Measurements from ENCODE around the gene RSPH10B.
"Not testable (repeated sequence)": the region's sequence is repeated elsewhere in the genome, so short reads cannot be mapped to it uniquely, and the experiment has no call there.

Gene RSPH10B

GRCh38 chr7:6007835-6008590, 37.5 kb upstream of the RSPH10B start:
- peak overlapping the region; percentile 95 for H3K9ac ChIP-seq (ENCODE audit: low read length)
- peaks cover 5 to 25% of the 10 kb centered on the region in 2 experiments for H3K36me3 ChIP-seq (ENCODE audit: control insufficient read depth in 1 of 2, insufficient read depth in 2 of 2, low read depth in 1 of 2, low read length in 2 of 2)
- H2AK5ac ChIP-seq (ENCODE audit: low read length, severe bottlenecking); H3K27ac ChIP-seq (ENCODE audit: low read length, poor library complexity, severe bottlenecking); H4K8ac ChIP-seq (ENCODE audit: low read length); H3K18ac ChIP-seq (ENCODE audit: low read depth in 1 of 2, low read length in 2 of 2); H3K4me1 ChIP-seq (ENCODE audit: control insufficient read depth, insufficient read depth, low read depth, low read length); H3K23ac ChIP-seq (ENCODE audit: low read length in 2 of 2); H2BK120ac ChIP-seq (ENCODE audit: low read depth, low read length); H3K9me3 ChIP-seq (ENCODE audit: control insufficient read depth, low read length); H3K14ac ChIP-seq (ENCODE audit: low read length in 2 of 2); H2BK5ac ChIP-seq (ENCODE audit: low read depth, low read length, poor library complexity, severe bottlenecking); H3K27me3 ChIP-seq (ENCODE audit: control insufficient read depth in 1 of 2, insufficient read depth in 1 of 2, low read length in 2 of 2); H2BK12ac ChIP-seq (ENCODE audit: low read length in 2 of 2); H2AFZ ChIP-seq (ENCODE audit: low read depth, low read length); H4K91ac ChIP-seq (ENCODE audit: low read length); H2BK15ac ChIP-seq (ENCODE audit: low read depth, poor library complexity, severe bottlenecking): not testable (repeated sequence)
- H3K4me2 ChIP-seq (ENCODE audit: low read length, poor library complexity, severe bottlenecking): peak overlapping the region; percentile 84
- DNase-seq: peak; percentile 24
- 66% methylated on average over 18 of the region's 27 CpGs for WGBS
- H3K4me3 ChIP-seq (ENCODE audit: insufficient read depth in 1 of 2, low read depth in 1 of 2, low read length in 2 of 2): peak overlapping the region; percentile 49 to 94
- H3K79me1 ChIP-seq (replicated peaks; ENCODE audit: low read length, poor library complexity, severe bottlenecking): peaks cover 11% of the 10 kb centered on the region
- peak overlapping the region in 1 of 2 experiments; percentile 37 for H3K4ac ChIP-seq (ENCODE audit: low read depth in 1 of 2, low read length in 2 of 2)

- Histone ChIP-seq H3K4me2 (ENCODE audit: low read length, poor library complexity, severe bottlenecking) (no peak overlapping the region), H2BK15ac (ENCODE audit: low read depth, poor library complexity, severe bottlenecking) (no peak overlapping the region), H3K79me1 (replicated peaks; ENCODE audit: low read length, poor library complexity, severe bottlenecking) (peaks cover 8% of the 10 kb centered on the region), H3K4me1 (ENCODE audit: control insufficient read depth, insufficient read depth, low read depth, low read length) (peaks cover 7% of the 10 kb centered on the region), H3K23ac (ENCODE audit: low read length in 2 of 2) (no peak overlapping the region), H2AFZ (ENCODE audit: low read depth, low read length) (no peak overlapping the region), H2AK5ac (ENCODE audit: low read length, severe bottlenecking) (no peak overlapping the region), H3K18ac (ENCODE audit: low read depth in 1 of 2, low read length in 2 of 2) (no peak overlapping the region), H4K8ac (ENCODE audit: low read length) (no peak overlapping the region), H3K36me3 (ENCODE audit: control insufficient read depth in 1 of 2, insufficient read depth in 2 of 2, low read depth in 1 of 2, low read length in 2 of 2) (peaks cover 6 to 26% of the 10 kb centered on the region in 2 experiments), H3K4ac (ENCODE audit: low read depth in 1 of 2, low read length in 2 of 2) (no peak overlapping the region), H2BK5ac (ENCODE audit: low read depth, low read length, poor library complexity, severe bottlenecking) (no peak overlapping the region), H3K27me3 (ENCODE audit: control insufficient read depth in 1 of 2, insufficient read depth in 1 of 2, low read length in 2 of 2) (no peaks in the 10 kb centered on the region), H3K14ac (ENCODE audit: low read length in 2 of 2) (no peak overlapping the region), H3K27ac (ENCODE audit: low read length, poor library complexity, severe bottlenecking) (no peak overlapping the region), H3K9me3 (ENCODE audit: control insufficient read depth, low read length) (no peaks in the 10 kb centered on the region), H3K4me3 (ENCODE audit: insufficient read depth in 1 of 2, low read depth in 1 of 2, low read length in 2 of 2) (no peak overlapping the region), H2BK12ac (ENCODE audit: low read length in 2 of 2) (no peak overlapping the region), H2BK120ac (ENCODE audit: low read depth, low read length) (no peak overlapping the region), H3K9ac (ENCODE audit: low read length) (peak overlapping the region; percentile 95), H4K91ac (ENCODE audit: low read length) (no peak overlapping the region)
- no peak for DNase-seq
- WGBS: 99% methylated on average over 4 of the region's 4 CpGs
These were observed 36.9 kb upstream of the RSPH10B start for GRCh38 chr7:6007386-6007785.

- H4K91ac ChIP-seq (ENCODE audit: low read length): no peak overlapping the region
- no peak overlapping the region for H4K8ac ChIP-seq (ENCODE audit: low read length)
- no peak overlapping the region for H3K4me2 ChIP-seq (ENCODE audit: low read length, poor library complexity, severe bottlenecking)
- no peak overlapping the region for H3K9ac ChIP-seq (ENCODE audit: low read length)
- WGBS: 73% methylated on average over 8 of the region's 10 CpGs
- H2AK5ac ChIP-seq (ENCODE audit: low read length, severe bottlenecking): no peak overlapping the region
- no peak overlapping the region for H2BK5ac ChIP-seq (ENCODE audit: low read depth, low read length, poor library complexity, severe bottlenecking)
- H3K23ac ChIP-seq (ENCODE audit: low read length in 2 of 2): no peak overlapping the region
- no peak overlapping the region for H3K4me3 ChIP-seq (ENCODE audit: insufficient read depth in 1 of 2, low read depth in 1 of 2, low read length in 2 of 2)
- no peak overlapping the region for H2AFZ ChIP-seq (ENCODE audit: low read depth, low read length)
- H3K4me1 ChIP-seq (ENCODE audit: control insufficient read depth, insufficient read depth, low read depth, low read length): no peaks in the 10 kb centered on the region
- no peak overlapping the region for H2BK12ac ChIP-seq (ENCODE audit: low read length in 2 of 2)
- H3K14ac ChIP-seq (ENCODE audit: low read length in 2 of 2): no peak overlapping the region
- no peak overlapping the region for H2BK15ac ChIP-seq (ENCODE audit: low read depth, poor library complexity, severe bottlenecking)
- peaks cover 26 to 61% of the 10 kb centered on the region in 2 experiments for H3K36me3 ChIP-seq (ENCODE audit: control insufficient read depth in 1 of 2, insufficient read depth in 2 of 2, low read depth in 1 of 2, low read length in 2 of 2)
- peak; percentile 68 for DNase-seq
- no peak overlapping the region for H3K27ac ChIP-seq (ENCODE audit: low read length, poor library complexity, severe bottlenecking)
- H3K79me1 ChIP-seq (replicated peaks; ENCODE audit: low read length, poor library complexity, severe bottlenecking): no peaks in the 10 kb centered on the region
- H2BK120ac ChIP-seq (ENCODE audit: low read depth, low read length): no peak overlapping the region
- no peak overlapping the region for H3K18ac ChIP-seq (ENCODE audit: low read depth in 1 of 2, low read length in 2 of 2)
- H3K27me3 ChIP-seq (ENCODE audit: control insufficient read depth in 1 of 2, insufficient read depth in 1 of 2, low read length in 2 of 2): no peaks in the 10 kb centered on the region
- H3K9me3 ChIP-seq (ENCODE audit: control insufficient read depth, low read length): no peaks in the 10 kb centered on the region
- no peak overlapping the region for H3K4ac ChIP-seq (ENCODE audit: low read depth in 1 of 2, low read length in 2 of 2)
These were observed 26.8 kb upstream of the RSPH10B start for GRCh38 chr7:5997210-5997808.

GRCh38 chr7:5987061-5987460, 16.6 kb upstream of the RSPH10B start:
- not testable (repeated sequence) for H3K4me2 ChIP-seq (ENCODE audit: low read length, poor library complexity, severe bottlenecking); H2BK120ac ChIP-seq (ENCODE audit: low read depth, low read length); H3K9ac ChIP-seq (ENCODE audit: low read length); H3K4me1 ChIP-seq (ENCODE audit: control insufficient read depth, insufficient read depth, low read depth, low read length); DNase-seq; H3K9me3 ChIP-seq (ENCODE audit: control insufficient read depth, low read length); H3K4me3 ChIP-seq (ENCODE audit: insufficient read depth in 1 of 2, low read depth in 1 of 2, low read length in 2 of 2); H2BK5ac ChIP-seq (ENCODE audit: low read depth, low read length, poor library complexity, severe bottlenecking); H4K8ac ChIP-seq (ENCODE audit: low read length); H3K4ac ChIP-seq (ENCODE audit: low read depth in 1 of 2, low read length in 2 of 2); H3K27ac ChIP-seq (ENCODE audit: low read length, poor library complexity, severe bottlenecking); H2BK12ac ChIP-seq (ENCODE audit: low read length in 2 of 2); H2BK15ac ChIP-seq (ENCODE audit: low read depth, poor library complexity, severe bottlenecking); H3K23ac ChIP-seq (ENCODE audit: low read length in 2 of 2); H4K91ac ChIP-seq (ENCODE audit: low read length); H3K14ac ChIP-seq (ENCODE audit: low read length in 2 of 2); H2AFZ ChIP-seq (ENCODE audit: low read depth, low read length); H3K79me1 ChIP-seq (replicated peaks; ENCODE audit: low read length, poor library complexity, severe bottlenecking); H2AK5ac ChIP-seq (ENCODE audit: low read length, severe bottlenecking); H3K27me3 ChIP-seq (ENCODE audit: control insufficient read depth in 1 of 2, insufficient read depth in 1 of 2, low read length in 2 of 2); H3K18ac ChIP-seq (ENCODE audit: low read depth in 1 of 2, low read length in 2 of 2)
- H3K36me3 ChIP-seq (ENCODE audit: control insufficient read depth in 1 of 2, insufficient read depth in 2 of 2, low read depth in 1 of 2, low read length in 2 of 2): peaks cover 14 to 36% of the 10 kb centered on the region in 2 experiments
- 93% methylated on average over 15 of the region's 15 CpGs for WGBS

Data from mesenchymal stem cell (in vitro differentiated cells and primary cell).